ENCODE measurements around the gene LCOR. TPM values are rescaled to one million over a fixed set of nuclear protein-coding genes. Genes with fewer than 3 reads are reported as not detected.

Gene LCOR
- total and polyA plus RNA-seq, 2 of the 13 experiments (the other 11 are each of a cell fraction or from before 2014, with no cell fraction given), result 12.4 to 23.7 TPM

GRCh38 chr10:96984541-96985131, 152.5 kb downstream of the LCOR start:
- H3K4me2 ChIP-seq (ENCODE audit: low read depth, low read length), result no peak overlapping the region
- no peak overlapping the region for H2AFZ ChIP-seq (ENCODE audit: low read length)
- H3K79me2 ChIP-seq (ENCODE audit: insufficient read depth, low read length), result no peaks in the 10 kb centered on the region
- no peak overlapping the region for H3K27ac ChIP-seq (ENCODE audit: extremely low read length, insufficient read depth, low read length)
- ChIA-PET POLR2A (no interaction called here), CTCF (ENCODE audit: low intra/inter-chr PET ratio, low total read pairs) (no interaction called here)
- TF ChIP-seq JUN (CRISPR knock-in tag; IDR thresholded peaks at IDR 0.05) (no peak), SP2 (CRISPR knock-in tag; IDR thresholded peaks at IDR 0.05) (no peak), ZNF781 (CRISPR knock-in tag; IDR thresholded peaks at IDR 0.05; ENCODE audit: borderline replicate concordance, not compliant biosample characterization) (no peak), TFDP2 (CRISPR knock-in tag; IDR thresholded peaks at IDR 0.05) (no peak), ZNF383 (CRISPR knock-in tag; IDR thresholded peaks at IDR 0.05; ENCODE audit: borderline replicate concordance) (no peak), ZNF253 (CRISPR knock-in tag; IDR thresholded peaks at IDR 0.05; ENCODE audit: borderline replicate concordance) (no peak)
- in situ Hi-C loops (cut with HindIII; ENCODE audit: extremely low pct_ligation_motif_present, low pct_unique_long_range_greater_than_20kb), result no loop called here
- no peaks in the 10 kb centered on the region for H4K20me1 ChIP-seq (ENCODE audit: insufficient read depth, low read length)
- ATAC-seq (no peak), FAIRE-seq (no peak), DNase-seq (ENCODE audit: low spot score) (no peak)
- no peak overlapping the region for H3K4me3 ChIP-seq (replicated peaks in 1 of 3; ENCODE audit: insufficient read depth in 1 of 3, low read depth in 2 of 3, low read length in 3 of 3)
- no peaks in the 10 kb centered on the region for H3K4me1 ChIP-seq (ENCODE audit: insufficient read depth, low read length)
- no peaks in the 10 kb centered on the region for H3K27me3 ChIP-seq (ENCODE audit: control insufficient read depth in 1 of 2, insufficient read depth in 2 of 2, low read length in 2 of 2)
- H3K9me3 ChIP-seq (ENCODE audit: low read length), result no peaks in the 10 kb centered on the region
- WGBS (ENCODE audit: low lambda C conversion rate), result 94% methylated on average over 14 of the region's 14 CpGs
- no peak overlapping the region for H3K9ac ChIP-seq (ENCODE audit: insufficient read depth, low read depth, low read length)
- peaks cover 11 to 27% of the 10 kb centered on the region in 2 experiments; a peak in 4 of 5 replicates for H3K36me3 ChIP-seq (replicated peaks in 1 of 2; ENCODE audit: control insufficient read depth in 1 of 2, insufficient read depth in 2 of 2, low read length in 2 of 2)
- BruUV-seq (replicated peaks), result TSS peak; percentile 15
- intact Hi-C loops (cut with micrococcal nuclease; ENCODE audit: unreplicated experiment), result no loop called here

- H2AFZ ChIP-seq (ENCODE audit: low read length), result no peak overlapping the region
- H3K4me3 ChIP-seq (replicated peaks in 1 of 3; ENCODE audit: insufficient read depth in 1 of 3, low read depth in 2 of 3, low read length in 3 of 3), result no peak overlapping the region
- no peak overlapping the region for H3K27ac ChIP-seq (ENCODE audit: extremely low read length, insufficient read depth, low read length)
- no peaks in the 10 kb centered on the region for H4K20me1 ChIP-seq (ENCODE audit: insufficient read depth, low read length)
- DNase-seq (ENCODE audit: low spot score) (no peak), ATAC-seq (no peak), FAIRE-seq (no peak)
- in situ Hi-C loops (cut with HindIII; ENCODE audit: extremely low pct_ligation_motif_present, low pct_unique_long_range_greater_than_20kb), result no loop called here
- peaks cover 7 to 20% of the 10 kb centered on the region in 2 experiments; a peak in 4 of 5 replicates for H3K36me3 ChIP-seq (replicated peaks in 1 of 2; ENCODE audit: control insufficient read depth in 1 of 2, insufficient read depth in 2 of 2, low read length in 2 of 2)
- WGBS (ENCODE audit: low lambda C conversion rate), result 97% methylated on average over 6 of the region's 6 CpGs
- CTCF ChIA-PET (ENCODE audit: low intra/inter-chr PET ratio, low total read pairs), result no interaction called here
- H3K9me3 ChIP-seq (ENCODE audit: low read length), result no peaks in the 10 kb centered on the region
- no peaks in the 10 kb centered on the region for H3K27me3 ChIP-seq (ENCODE audit: control insufficient read depth in 1 of 2, insufficient read depth in 2 of 2, low read length in 2 of 2)
- TF ChIP-seq PHF20 (CRISPR knock-in tag; IDR thresholded peaks at IDR 0.05) (no peak), NCOA1 (CRISPR knock-in tag; IDR thresholded peaks at IDR 0.05) (no peak), MTA3 (CRISPR knock-in tag; IDR thresholded peaks at IDR 0.05) (no peak), GPN1 (CRISPR knock-in tag; IDR thresholded peaks at IDR 0.05; ENCODE audit: borderline replicate concordance) (no peak), RORA (CRISPR knock-in tag; IDR thresholded peaks at IDR 0.05) (no peak), ZNF879 (CRISPR knock-in tag; IDR thresholded peaks at IDR 0.05) (no peak), ZNF737 (CRISPR knock-in tag; IDR thresholded peaks at IDR 0.05; ENCODE audit: borderline replicate concordance) (no peak), TOPORS (CRISPR knock-in tag; IDR thresholded peaks at IDR 0.05) (no peak)
- POLR2A ChIA-PET, result no interaction called here
- no peaks in the 10 kb centered on the region for H3K79me2 ChIP-seq (ENCODE audit: insufficient read depth, low read length)
- H3K9ac ChIP-seq (ENCODE audit: insufficient read depth, low read depth, low read length), result no peak overlapping the region
- intact Hi-C loops (cut with micrococcal nuclease; ENCODE audit: unreplicated experiment), result no loop called here
- no peak overlapping the region for H3K4me2 ChIP-seq (ENCODE audit: low read depth, low read length)
- no peaks in the 10 kb centered on the region for H3K4me1 ChIP-seq (ENCODE audit: insufficient read depth, low read length)
- BruUV-seq (replicated peaks), result no TSS peak
Observed at GRCh38 chr10:96986200-96986856, 154.2 kb downstream of the LCOR start.
